Endothelial cell of umbilical vein (primary cell): ENCODE data around the gene EXD3.

Source experiments
- CTCF ChIP-seq, 2 donors: IDR thresholded peaks; 1 replicate in 1 of 2; 2 replicates in 1 of 2; pipeline ENCODE4 v1.5.1; 2011; ENCODE audit warnings: low read length in 2 of 2, mild to moderate bottlenecking in 2 of 2, moderate library complexity in 2 of 2, control low read depth in 1 of 2, inconsistent platforms in 1 of 2, low read depth in 1 of 2; ENCODE audit not compliant: insufficient read depth in 1 of 2; ENCODE audit errors: extremely low read depth in 1 of 2
- GATA2 ChIP-seq: IDR thresholded peaks from 2 replicates; pipeline ENCODE4 v1.7.0; 2011; ENCODE audit warnings: low read depth, mild to moderate bottlenecking, moderate library complexity, mixed read lengths, low read length; ENCODE audit not compliant: insufficient read length, insufficient read depth
- MYC ChIP-seq: IDR thresholded peaks from one replicate; pipeline ENCODE4 v1.6.1; 2011; ENCODE audit warnings: mild to moderate bottlenecking, low read depth, low read length
- POLR2A ChIP-seq: IDR thresholded peaks from 2 replicates; pipeline ENCODE4 v1.6.1; 2012; ENCODE audit warnings: low read depth, mild to moderate bottlenecking, control low read depth, low read length
- POLR2AphosphoS5 ChIP-seq: IDR thresholded peaks from 2 replicates; pipeline ENCODE4 v1.6.1; 2012; ENCODE audit warnings: low read depth, mild to moderate bottlenecking, control low read depth, low read length, moderate library complexity; ENCODE audit not compliant: insufficient read depth

- TF ChIP-seq CTCF (IDR thresholded peaks at IDR 0.05; ENCODE audit: extremely low read depth in 1 of 2, insufficient read depth in 1 of 2, low read depth in 1 of 2, low read length in 2 of 2) = no peak
- TF ChIP-seq POLR2A = no peak
- TF ChIP-seq POLR2AphosphoS5 = no peak
- TF ChIP-seq GATA2 = no peak
- no peak for TF ChIP-seq MYC
These were observed 27.3 kb downstream of the EXD3 start for GRCh38 chr9:137395666-137396010.
